Measurements from ENCODE around the gene MED22.

Gene MED22

GRCh38 chr9:133375724-133376654 lies 28.1 kb upstream of the MED22 start, which contains the start of the genes STKLD1 and SURF4:
STKLD1 (plus strand) TSS chr9:133376366; CDS start chr9:133376474, 108 bp downstream.
SURF4 (minus strand) TSS chr9:133376060; CDS start chr9:133375969, 91 bp downstream.
- peak; percentile 85 to 95 for DNase-seq (ENCODE audit: low read depth in 2 of 2)

DNA sequence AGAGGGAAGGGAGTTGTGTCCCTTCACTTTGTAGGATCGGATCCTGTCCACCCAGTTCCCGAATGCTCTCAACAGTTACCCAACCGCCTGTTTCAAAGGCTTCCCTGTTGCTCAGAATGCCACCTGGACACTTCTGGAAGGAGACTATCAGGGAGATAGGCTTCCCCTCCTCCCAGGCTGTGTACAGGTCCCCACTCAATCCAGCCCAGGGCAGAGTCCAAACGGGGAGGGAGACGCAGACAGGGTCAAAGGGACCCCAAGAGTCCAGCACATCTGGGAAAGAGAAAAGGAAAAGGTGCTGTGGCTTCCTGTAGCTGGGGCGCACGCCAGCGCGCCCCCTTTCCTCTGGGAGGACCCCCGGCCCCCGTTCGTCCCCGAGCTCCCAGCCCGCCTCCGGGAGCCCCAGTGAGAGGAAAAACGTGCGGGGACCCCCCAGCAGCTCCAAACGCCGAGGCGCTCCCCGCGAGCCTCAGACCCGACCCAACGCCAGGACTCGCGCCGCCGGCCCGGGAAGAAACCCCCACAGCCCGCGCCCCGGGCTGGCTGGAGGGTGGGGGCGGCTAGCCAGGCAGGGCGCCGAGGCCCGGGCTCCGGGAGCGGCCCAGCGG lies 27.3 kb upstream of the MED22 start:
- DNase-seq (ENCODE audit: low read depth in 2 of 2) = no peak

GRCh38 chr9:133374612-133375115 lies 26.7 kb upstream of the MED22 start:
- no peak for DNase-seq (ENCODE audit: low read depth in 2 of 2)

DNA sequence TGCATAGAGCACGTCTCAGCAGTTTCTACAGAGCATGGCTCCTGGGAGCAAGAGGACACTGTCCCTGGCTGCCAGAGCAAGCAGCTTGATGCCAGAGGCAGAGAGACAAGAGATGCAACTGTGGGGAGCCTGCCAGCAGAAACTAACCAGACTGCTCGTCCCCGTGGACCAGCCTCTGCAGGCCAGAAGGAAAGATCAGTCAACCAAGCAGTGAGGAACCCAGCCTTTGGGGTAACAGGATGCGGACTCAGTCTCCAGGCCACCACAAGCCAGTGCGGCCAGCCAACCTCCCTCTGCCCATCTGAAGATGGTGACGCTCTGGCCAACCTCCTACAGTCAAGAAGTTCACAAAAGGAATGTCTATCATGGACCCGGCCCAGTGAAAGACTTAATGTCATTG lies 24.2 kb upstream of the MED22 start:
- no peak for DNase-seq (ENCODE audit: low read depth in 2 of 2)

GRCh38 chr9:133371261-133371711 lies 23.4 kb upstream of the MED22 start:
- DNase-seq (ENCODE audit: low read depth in 2 of 2) = peak in 1 of 2 donors; percentile 44

- DNase-seq (ENCODE audit: low read depth in 2 of 2) = no peak
Measured at GRCh38 chr9:133370685-133371084, 22.8 kb upstream of the MED22 start.

GRCh38 chr9:133369933-133370332 lies 22.0 kb upstream of the MED22 start:
- no peak for DNase-seq (ENCODE audit: low read depth in 2 of 2)

- DNase-seq (ENCODE audit: low read depth in 2 of 2) = no peak
Measured at GRCh38 chr9:133369422-133369821, 21.5 kb upstream of the MED22 start.

- no peak for DNase-seq (ENCODE audit: low read depth in 2 of 2)
Measured at GRCh38 chr9:133368249-133368881, 20.4 kb upstream of the MED22 start.

GRCh38 chr9:133367778-133368177 lies 19.8 kb upstream of the MED22 start:
- no peak for DNase-seq (ENCODE audit: low read depth in 2 of 2)

- DNase-seq (ENCODE audit: low read depth in 2 of 2) = no peak
Measured at GRCh38 chr9:133367221-133367620, 19.3 kb upstream of the MED22 start.

DNA sequence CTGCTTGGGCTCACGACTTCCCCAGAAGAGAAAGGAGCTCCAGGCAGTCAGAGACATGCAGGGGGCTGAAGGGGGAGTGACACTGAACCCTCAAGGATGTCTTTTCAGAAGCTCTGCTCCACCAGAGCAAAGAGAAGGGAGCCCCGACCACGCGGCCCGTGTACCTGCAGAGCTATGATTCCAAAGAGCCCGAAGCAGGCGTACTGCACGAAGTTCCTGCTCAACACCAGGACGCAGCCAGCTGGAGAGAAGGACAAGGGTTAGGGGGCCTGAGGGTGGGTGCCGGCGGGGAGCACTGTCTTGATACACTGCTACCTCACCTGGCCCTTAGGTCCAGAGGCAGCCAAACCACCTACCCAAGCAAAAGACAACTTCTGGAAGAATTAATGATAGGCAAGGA lies 18.5 kb upstream of the MED22 start:
- no peak for DNase-seq (ENCODE audit: low read depth in 2 of 2)

- no peak for DNase-seq (ENCODE audit: low read depth in 2 of 2)
Measured at GRCh38 chr9:133362359-133363044, 14.6 kb upstream of the MED22 start.

GRCh38 chr9:133361507-133362092 lies 13.7 kb upstream of the MED22 start:
- no peak for DNase-seq (ENCODE audit: low read depth in 2 of 2)

DNA sequence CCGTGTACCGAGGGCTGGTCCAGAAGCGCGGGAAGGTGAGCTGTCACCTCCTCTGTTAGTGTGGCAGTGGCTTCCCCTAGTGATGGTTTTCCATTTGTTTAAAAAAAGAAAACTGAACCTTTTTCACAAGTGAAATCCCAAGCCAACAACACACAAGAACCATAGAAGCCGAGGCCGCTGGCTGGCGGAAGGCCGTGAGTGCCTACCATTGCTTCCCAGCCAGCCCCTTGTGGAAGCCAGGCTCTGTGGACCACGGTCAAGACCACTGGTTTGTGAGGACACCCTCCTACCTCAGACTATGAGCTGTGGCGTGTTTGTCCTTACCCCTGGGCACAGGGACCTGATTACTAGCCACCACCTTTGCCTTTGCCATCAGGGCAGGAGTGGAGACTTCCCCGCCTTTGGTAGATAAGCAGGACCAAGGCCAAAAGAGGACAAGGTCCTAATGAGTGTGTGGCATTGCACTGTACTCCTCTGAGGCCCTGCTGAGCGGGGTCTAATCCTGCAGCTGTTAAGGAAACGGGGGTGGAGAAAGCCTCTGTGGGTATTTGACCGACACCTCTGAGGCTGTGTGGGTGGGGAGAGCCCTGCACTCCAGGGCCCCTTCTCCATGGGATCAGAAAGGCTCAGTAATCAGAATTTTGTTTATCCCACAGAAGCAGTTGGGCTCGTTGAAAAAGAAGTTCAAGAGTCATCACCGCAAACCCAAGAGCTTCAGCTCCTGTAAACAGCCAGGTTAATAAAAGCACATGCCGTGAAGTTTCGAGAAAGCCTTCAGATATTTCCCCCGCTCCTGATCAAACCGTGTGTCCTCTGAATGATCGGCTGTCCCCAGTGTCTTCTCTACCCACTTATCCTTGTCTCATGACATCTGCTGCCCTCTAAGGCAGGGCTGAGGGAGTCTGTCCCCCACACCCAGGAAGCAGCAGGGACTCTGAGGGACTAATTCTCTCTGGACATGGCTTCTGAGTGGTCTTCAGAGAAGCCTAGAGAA lies 12.8 kb upstream of the MED22 start:
- no peak for DNase-seq (ENCODE audit: low read depth in 2 of 2)

GRCh38 chr9:133359399-133360175 lies 11.7 kb upstream of the MED22 start:
- DNase-seq (ENCODE audit: low read depth in 2 of 2) = no peak

GRCh38 chr9:133357656-133358055 lies 9.7 kb upstream of the MED22 start:
- DNase-seq (ENCODE audit: low read depth in 2 of 2) = no peak

DNA sequence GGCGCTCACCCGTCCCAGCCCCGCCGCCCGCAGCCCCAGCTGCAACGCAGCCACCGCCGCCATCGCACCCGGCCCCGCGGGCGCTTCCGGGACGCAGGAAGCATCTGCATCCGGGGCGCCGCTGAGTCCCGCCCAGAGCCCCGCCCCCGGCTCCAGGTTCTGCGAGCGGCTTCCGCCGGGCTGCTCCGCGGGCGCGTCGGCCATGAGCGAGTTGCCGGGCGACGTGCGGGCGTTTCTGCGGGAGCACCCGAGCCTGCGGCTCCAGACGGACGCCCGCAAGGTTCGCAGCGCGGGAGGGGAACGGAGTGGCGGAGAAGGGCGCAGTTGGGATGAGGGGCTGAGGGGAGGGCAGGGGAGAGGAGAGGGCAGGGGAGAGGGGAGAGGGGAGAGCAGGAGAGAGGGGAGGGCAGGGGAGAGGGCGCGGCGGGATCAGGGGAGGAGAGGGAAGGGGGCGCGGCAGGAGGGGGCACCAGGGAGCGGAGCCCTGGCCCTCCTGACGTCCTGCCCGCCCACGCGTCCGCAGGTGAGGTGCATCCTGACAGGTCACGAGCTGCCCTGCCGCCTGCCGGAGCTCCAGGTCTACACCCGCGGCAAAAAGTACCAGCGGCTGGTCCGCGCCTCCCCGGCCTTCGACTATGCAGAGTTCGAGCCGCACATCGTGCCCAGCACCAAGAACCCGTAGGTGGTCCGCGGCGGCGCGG lies 8.6 kb upstream of the MED22 start, which contains the start of the genes SURF1 and SURF2:
Gene SURF1, minus strand, starts transcription at position 97 of the 701 bp plus-strand sequence. Its CDS starts 34 bp downstream, at position 63.
Gene SURF2, plus strand, starts transcription at position 160 of the 701 bp plus-strand sequence. Its CDS starts 43 bp downstream, at position 203.
- peak; percentile 63 to 89 for DNase-seq (ENCODE audit: low read depth in 2 of 2)
